Lung (tissue), 11 donors: Measurements from ENCODE around the gene LOC128125822.

Experiments used
- ATAC-seq: fragments of 200-7000 bp; cut with Tn5 transposase; one replicate; pipeline ENCODE4 v1.9.1; 2020; ENCODE audit warnings: moderate number of reproducible peaks; ENCODE audit not compliant: insufficient read depth, low FRiP score
- DNase-seq, 3 donors: peaks; one replicate each; pipeline ENCODE4 v3.0.0-alpha.2; 2013 to 2017
- H3K27ac ChIP-seq, 2 donors: one replicate each; pipeline ENCODE4 v1.5.1; 2013; ENCODE audit warnings: mild to moderate bottlenecking in 2 of 2, moderate library complexity in 2 of 2, control low read depth in 1 of 2, inconsistent platforms in 1 of 2, low read depth in 1 of 2, low read length in 1 of 2
- H3K27me3 ChIP-seq, 3 donors: one replicate each; pipeline ENCODE4 v1.5.1; 2013; ENCODE audit warnings: low read length in 2 of 3; ENCODE audit not compliant: control insufficient read depth in 3 of 3, insufficient read depth in 3 of 3
- H3K36me3 ChIP-seq, 4 donors: one replicate each; pipeline ENCODE4 v1.5.1; 2013; ENCODE audit warnings: low read length in 4 of 4, mild to moderate bottlenecking in 1 of 4, moderate library complexity in 1 of 4; ENCODE audit not compliant: control insufficient read depth in 4 of 4, insufficient read depth in 4 of 4
- H3K4me1 ChIP-seq, 5 donors: one replicate each; pipeline ENCODE4 v1.5.1; 2013; ENCODE audit warnings: low read length in 5 of 5, mild to moderate bottlenecking in 2 of 5, moderate library complexity in 1 of 5; ENCODE audit not compliant: control insufficient read depth in 5 of 5, insufficient read depth in 5 of 5
- H3K4me3 ChIP-seq: one replicate; pipeline ENCODE4 v1.5.1; 2013; ENCODE audit warnings: mild to moderate bottlenecking, control low read depth, moderate library complexity
- H3K9ac ChIP-seq, 2 donors: one replicate each; pipeline ENCODE4 v1.5.1; 2013; ENCODE audit warnings: low read length in 2 of 2, control low read depth in 1 of 2; ENCODE audit not compliant: insufficient read depth in 1 of 2
- H3K9me3 ChIP-seq, 4 donors: one replicate each; pipeline ENCODE4 v1.5.1; 2013; ENCODE audit warnings: low read length in 3 of 4, mild to moderate bottlenecking in 1 of 4, moderate library complexity in 1 of 4; ENCODE audit not compliant: control insufficient read depth in 4 of 4, insufficient read depth in 3 of 4
- WGBS, 2 donors: extraction: QIAGEN DNeasy Blood & Tissue Kit; methylation state at CpG; one replicate each; pipeline ENCODE4 v1.1.7; 2013; 5-methylcytosine and 5-hydroxymethylcytosine counted together
- TF ChIP-seq, protein P1 (sequence below): IDR thresholded peaks from 2 replicates; pipeline ENCODE4 v1.5.1; 2012; ENCODE audit warnings: mild to moderate bottlenecking; ENCODE audit errors: control extremely low read depth, extremely low read depth
- donor health status: control.
- donor health status: control.
- donor health status: Bipolar disorder and iron deficiency.
- donor health status: healthy.
- donor health status: DM: yes; HTN: yes; CAD: no.

LOC128125822 gene

DNA sequence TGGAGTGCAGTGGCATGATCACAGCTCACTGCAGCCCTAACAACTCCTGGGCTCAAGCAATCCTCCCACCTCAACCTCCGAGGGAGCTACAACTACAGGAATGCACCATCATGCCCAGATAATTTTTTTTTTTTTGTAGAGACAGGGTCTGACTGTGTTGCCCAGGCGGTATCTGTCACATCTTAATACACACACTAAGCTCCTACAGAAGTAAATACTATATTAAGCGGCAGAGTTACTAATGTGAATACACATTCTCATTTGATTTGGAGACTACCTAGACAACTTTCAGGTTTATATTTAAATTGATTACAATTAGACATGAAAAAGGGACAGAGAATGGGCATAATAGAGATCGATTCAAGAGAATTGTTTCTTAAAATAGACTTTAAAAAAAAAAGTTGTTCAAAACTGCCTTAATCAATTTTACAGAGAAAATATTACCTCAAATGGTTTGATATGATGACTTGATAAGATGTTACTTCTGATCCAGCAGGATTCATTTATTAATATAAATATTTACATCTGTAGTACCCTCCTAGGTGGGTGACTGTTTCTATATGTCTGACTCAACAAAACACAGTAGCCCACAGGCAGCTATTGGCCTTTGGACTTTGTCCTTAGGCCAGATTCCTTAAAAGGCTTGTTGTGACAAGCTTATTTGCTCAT lies 7.1 kb upstream of the LOC128125822 start:
- TF ChIP-seq, protein P1, sequence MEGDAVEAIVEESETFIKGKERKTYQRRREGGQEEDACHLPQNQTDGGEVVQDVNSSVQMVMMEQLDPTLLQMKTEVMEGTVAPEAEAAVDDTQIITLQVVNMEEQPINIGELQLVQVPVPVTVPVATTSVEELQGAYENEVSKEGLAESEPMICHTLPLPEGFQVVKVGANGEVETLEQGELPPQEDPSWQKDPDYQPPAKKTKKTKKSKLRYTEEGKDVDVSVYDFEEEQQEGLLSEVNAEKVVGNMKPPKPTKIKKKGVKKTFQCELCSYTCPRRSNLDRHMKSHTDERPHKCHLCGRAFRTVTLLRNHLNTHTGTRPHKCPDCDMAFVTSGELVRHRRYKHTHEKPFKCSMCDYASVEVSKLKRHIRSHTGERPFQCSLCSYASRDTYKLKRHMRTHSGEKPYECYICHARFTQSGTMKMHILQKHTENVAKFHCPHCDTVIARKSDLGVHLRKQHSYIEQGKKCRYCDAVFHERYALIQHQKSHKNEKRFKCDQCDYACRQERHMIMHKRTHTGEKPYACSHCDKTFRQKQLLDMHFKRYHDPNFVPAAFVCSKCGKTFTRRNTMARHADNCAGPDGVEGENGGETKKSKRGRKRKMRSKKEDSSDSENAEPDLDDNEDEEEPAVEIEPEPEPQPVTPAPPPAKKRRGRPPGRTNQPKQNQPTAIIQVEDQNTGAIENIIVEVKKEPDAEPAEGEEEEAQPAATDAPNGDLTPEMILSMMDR, result no peak
- no peaks in the 10 kb centered on the region for H3K9me3 ChIP-seq
- DNase-seq (no peak), ATAC-seq (no peak)
- no peak overlapping the region for H3K9ac ChIP-seq
- no peak overlapping the region for H3K4me3 ChIP-seq
- no peaks in the 10 kb centered on the region for H3K36me3 ChIP-seq
- peaks cover 0 to 6% (median 0%) of the 10 kb centered on the region in 5 donors for H3K4me1 ChIP-seq
- H3K27me3 ChIP-seq, result no peaks in the 10 kb centered on the region
- H3K27ac ChIP-seq, result no peak overlapping the region
- WGBS, 2 donors, result 92 to 93% methylated on average over 4 of the region's 4 CpGs

DNA sequence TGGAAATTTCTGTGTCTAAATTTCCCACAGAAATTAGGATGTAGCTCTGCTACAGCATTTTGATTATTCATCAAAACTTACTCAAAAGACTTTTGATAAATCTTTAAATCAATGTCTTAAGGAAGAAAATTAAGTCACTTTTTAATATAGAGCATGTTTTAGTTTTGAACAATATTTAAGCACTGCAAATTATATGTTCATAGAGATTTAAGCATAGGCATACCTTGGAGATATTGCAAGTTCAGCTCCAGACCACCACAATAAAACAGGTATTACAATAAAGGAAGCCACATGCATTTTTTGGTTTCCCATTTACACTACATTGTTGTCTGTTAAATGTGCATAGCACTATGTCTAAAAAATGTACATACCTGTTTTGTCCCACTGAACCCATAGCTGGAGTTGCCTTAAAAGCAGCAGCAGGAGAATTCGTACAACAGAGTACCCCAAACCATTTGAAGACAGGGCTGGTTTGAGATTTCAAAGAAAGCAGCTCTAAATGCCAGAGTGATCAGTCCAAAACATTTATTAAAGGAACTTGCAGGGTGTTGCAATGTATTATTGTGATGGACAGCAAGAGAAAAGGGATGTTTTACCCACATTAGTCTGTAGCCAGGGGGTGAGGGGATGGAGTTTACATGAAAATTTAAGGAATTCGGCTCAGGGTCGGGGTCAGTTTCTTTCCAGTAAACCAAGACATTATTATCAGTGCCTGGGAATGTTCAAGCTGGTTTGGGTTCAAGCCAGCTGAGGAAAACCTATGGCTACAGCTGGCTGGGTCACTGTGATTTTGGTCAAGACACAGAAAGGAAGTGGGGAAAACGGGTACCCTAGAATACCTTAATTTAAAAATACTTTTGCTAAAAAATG lies 6.3 kb upstream of the LOC128125822 start:
- DNase-seq (peak; percentile 26 to 57 (median 43)), ATAC-seq (no peak)
- H3K9me3 ChIP-seq, result no peaks in the 10 kb centered on the region
- no peak overlapping the region for H3K4me3 ChIP-seq
- 64 to 65% methylated on average over 4 of the region's 4 CpGs for WGBS, 2 donors
- no peaks in the 10 kb centered on the region for H3K36me3 ChIP-seq
- no peaks in the 10 kb centered on the region for H3K27me3 ChIP-seq
- peaks cover 0 to 6% (median 0%) of the 10 kb centered on the region in 5 donors for H3K4me1 ChIP-seq
- TF ChIP-seq, protein P1, result no peak
- no peak overlapping the region for H3K27ac ChIP-seq
- H3K9ac ChIP-seq, result no peak overlapping the region

DNA sequence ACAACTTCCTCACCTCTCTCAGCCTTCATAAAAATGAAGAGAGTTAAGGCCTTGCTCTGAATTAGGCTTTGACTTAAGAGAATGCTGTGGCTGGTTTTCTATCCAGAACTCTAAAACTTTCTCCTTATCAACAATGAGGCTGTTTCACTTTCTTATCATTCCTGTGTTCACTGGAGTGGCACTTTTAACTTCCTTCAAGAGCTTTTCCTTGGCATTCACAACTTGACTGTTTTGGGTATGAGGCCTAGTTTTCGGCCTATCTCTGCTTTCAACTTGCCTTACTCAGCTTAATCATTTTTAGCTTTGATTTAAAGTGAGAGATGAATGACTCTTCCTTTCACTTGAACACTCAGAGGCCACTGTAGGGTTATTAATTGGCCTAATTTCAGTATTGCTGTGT lies 4.3 kb upstream of the LOC128125822 start:
- no peaks in the 10 kb centered on the region for H3K36me3 ChIP-seq
- ATAC-seq, result no peak

More for the DNA sequence above, 4.3 kb upstream of the LOC128125822 start:
- no peaks in the 10 kb centered on the region for H3K27me3 ChIP-seq
- TF ChIP-seq, protein P1, result no peak
- H3K9ac ChIP-seq, result no peak overlapping the region
- no peaks in the 10 kb centered on the region for H3K9me3 ChIP-seq
- DNase-seq, result peak in 2 of 3 donors; percentile 40 to 75
- H3K27ac ChIP-seq, result peak overlapping the region in 1 of 2 donors; percentile 22
- WGBS, 2 donors, result 75 to 89% methylated on average over 1 of the region's 1 CpG
- H3K4me3 ChIP-seq, result no peak overlapping the region
- H3K4me1 ChIP-seq, result peaks cover 0 to 13% (median 0%) of the 10 kb centered on the region in 5 donors
